ENCODE measurements around the gene KDSR.
"Not testable (repeated sequence)": the region's sequence is repeated elsewhere in the genome, so short reads cannot be mapped to it uniquely, and the experiment has no call there.

KDSR gene

GRCh38 chr18:63365876-63366212, 1.2 kb downstream of the KDSR start:
- no peak for FAIRE-seq

GRCh38 chr18:63363951-63364350, 3.1 kb downstream of the KDSR start:
- no peak for FAIRE-seq

- FAIRE-seq: not testable (repeated sequence)
Observed at GRCh38 chr18:63363420-63363819, 3.6 kb downstream of the KDSR start.

- no peak for FAIRE-seq
Observed at GRCh38 chr18:63356272-63356896, 10.6 kb downstream of the KDSR start.

- no peak for FAIRE-seq
Observed at GRCh38 chr18:63350230-63350629, 16.8 kb downstream of the KDSR start.

GRCh38 chr18:63348508-63349136, 18.4 kb downstream of the KDSR start:
- FAIRE-seq: no peak

- FAIRE-seq: no peak
Observed at GRCh38 chr18:63346480-63347183, 20.4 kb downstream of the KDSR start.

GRCh38 chr18:63346031-63346430, 21.0 kb downstream of the KDSR start:
- no peak for FAIRE-seq

GRCh38 chr18:63344918-63345317, 22.1 kb downstream of the KDSR start:
- no peak for FAIRE-seq

GRCh38 chr18:63344263-63344662, 22.7 kb downstream of the KDSR start:
- FAIRE-seq: no peak

GRCh38 chr18:63342206-63342605, 24.8 kb downstream of the KDSR start:
- FAIRE-seq: no peak

GRCh38 chr18:63339920-63340484, 27.0 kb downstream of the KDSR start:
- no peak for FAIRE-seq

- FAIRE-seq: no peak
Observed at GRCh38 chr18:63336366-63337099, 30.5 kb downstream of the KDSR start.

GRCh38 chr18:63331105-63331504, 35.9 kb downstream of the KDSR start:
- no peak for FAIRE-seq

- no peak for FAIRE-seq
Observed at GRCh38 chr18:63329431-63330145, 37.4 kb downstream of the KDSR start.

GRCh38 chr18:63326011-63326410, 41.0 kb downstream of the KDSR start:
- no peak for FAIRE-seq

- FAIRE-seq: no peak
Observed at GRCh38 chr18:63325086-63325686, 41.8 kb downstream of the KDSR start.

- peak; percentile 49 for FAIRE-seq
Observed at GRCh38 chr18:63322908-63323634, 43.9 kb downstream of the KDSR start.

- FAIRE-seq: no peak
Observed at GRCh38 chr18:63322206-63322605, 44.8 kb downstream of the KDSR start.

- no peak for FAIRE-seq
Observed at GRCh38 chr18:63321291-63321690, 45.7 kb downstream of the KDSR start.

GRCh38 chr18:63320975-63321265, 46.1 kb downstream of the KDSR start:
- no peak for FAIRE-seq
